Endothelial cell of umbilical vein (primary cell): ENCODE measurements around the gene BRSK1. TPM values are rescaled to one million over a fixed set of nuclear protein-coding genes. Genes with fewer than 3 reads are reported as not detected.

Source experiments
- BruUV-seq: library from RNA; stranded (reverse); fragments of 400-500 nt; replicated peaks from 2 replicates; lab custom pipeline; 2021; lab: Mats Ljungman, UMichigan
- CTCF ChIA-PET: fragments of 300-600, 350-600 bp; sonication (Branson Sonifier 250); formaldehyde crosslinking; loops from one replicate; lab custom pipeline; 2021; ENCODE audit warnings: antibody characterized with exemption, inconsistent platforms; lab: Charles Lee
- POLR2A ChIA-PET: fragments of 300-600, 350-600 bp; sonication (Branson Sonifier 250); formaldehyde crosslinking; loops from one replicate; lab custom pipeline; 2021; ENCODE audit warnings: antibody characterized with exemption, inconsistent platforms; lab: Charles Lee
- DNase-seq: peaks from one replicate; pipeline ENCODE4 v3.0.0-alpha.2; 2011; ENCODE audit warnings: low read depth, low spot score
- FAIRE-seq: peaks from 2 replicates; lab custom pipeline; 2011; peaks lifted over from hg19 to GRCh38; lab: Jason Lieb, UNC
- H2AFZ ChIP-seq: 2 replicates; pipeline ENCODE4 v1.6.0; 2012; ENCODE audit warnings: low read depth, low read length, control low read depth, inconsistent platforms
- H3K27ac ChIP-seq: 2 replicates; pipeline ENCODE4 v1.5.1; 2011; ENCODE audit warnings: low read depth, mild to moderate bottlenecking, control low read depth, low read length, moderate library complexity; ENCODE audit not compliant: insufficient read depth
- H3K27me3 ChIP-seq, 2 experiments: 2 replicates each; pipeline versions ENCODE4 v1.6.0 to v1.6.1; 2011; ENCODE audit warnings: low read length in 2 of 2, mixed read lengths in 1 of 2; ENCODE audit not compliant: control insufficient read depth in 2 of 2, insufficient read depth in 2 of 2
- H3K36me3 ChIP-seq, 2 experiments: 2 replicates in 1 of 2; 3 replicates in 1 of 2; pipeline ENCODE4 v1.5.1; 2011; ENCODE audit warnings: low read length in 2 of 2, mild to moderate bottlenecking in 1 of 2, moderate library complexity in 1 of 2; ENCODE audit not compliant: control insufficient read depth in 2 of 2, insufficient read depth in 2 of 2; ENCODE audit errors: extremely low read depth in 1 of 2
- H3K4me1 ChIP-seq: 3 replicates; pipeline ENCODE4 v1.5.1; 2011; ENCODE audit warnings: mild to moderate bottlenecking, low read length; ENCODE audit not compliant: control insufficient read depth, insufficient read depth; ENCODE audit errors: extremely low read depth
- H3K4me2 ChIP-seq: 2 replicates; pipeline ENCODE4 v1.6.1; 2011; ENCODE audit warnings: low read length, control low read depth, mixed read lengths; ENCODE audit not compliant: insufficient read depth
- H3K4me3 ChIP-seq, 3 experiments: fragments of 200-600 bp in 1 of 3; sonication (generic), shearing (Covaris generic) in 1 of 3; replicated peaks in 1 of 3; 2 replicates each; pipeline ENCODE4 v1.5.1; 2011 to 2016; ENCODE audit warnings: control low read depth in 3 of 3, low read length in 3 of 3, mild to moderate bottlenecking in 2 of 3, inconsistent platforms in 1 of 3, low read depth in 1 of 3, moderate library complexity in 1 of 3; ENCODE audit not compliant: insufficient read depth in 1 of 3
- H3K79me2 ChIP-seq: 2 replicates; pipeline ENCODE4 v1.6.0; 2012; ENCODE audit warnings: low read length, inconsistent platforms; ENCODE audit not compliant: control insufficient read depth, insufficient read depth
- H3K9ac ChIP-seq: replicated peaks from 2 replicates; pipeline ENCODE3; 2011; ENCODE audit warnings: low read length, control low read depth; ENCODE audit not compliant: insufficient read depth; ENCODE audit errors: extremely low read depth
- H3K9me1 ChIP-seq: replicated peaks from 3 replicates; pipeline ENCODE4 v1.6.0; 2011; ENCODE audit warnings: mild to moderate bottlenecking, low read length; ENCODE audit not compliant: control insufficient read depth, insufficient read depth; ENCODE audit errors: extremely low read depth
- H3K9me3 ChIP-seq: replicated peaks from 2 replicates; pipeline ENCODE4 v1.5.1; 2012; ENCODE audit warnings: low read length, inconsistent platforms; ENCODE audit not compliant: control insufficient read depth, insufficient read depth
- H4K20me1 ChIP-seq: replicated peaks from 2 replicates; pipeline ENCODE3; 2011; ENCODE audit warnings: mild to moderate bottlenecking, low read length; ENCODE audit not compliant: control insufficient read depth, insufficient read depth; ENCODE audit errors: extremely low read depth
- CTCF ChIP-seq, 2 donors: IDR thresholded peaks; 1 replicate in 1 of 2; 2 replicates in 1 of 2; pipeline ENCODE4 v1.5.1; 2011; ENCODE audit warnings: low read length in 2 of 2, mild to moderate bottlenecking in 2 of 2, moderate library complexity in 2 of 2, control low read depth in 1 of 2, inconsistent platforms in 1 of 2, low read depth in 1 of 2; ENCODE audit not compliant: insufficient read depth in 1 of 2; ENCODE audit errors: extremely low read depth in 1 of 2
- EZH2 ChIP-seq: IDR thresholded peaks from 2 replicates; pipeline ENCODE4 v1.6.1; 2012; ENCODE audit warnings: borderline replicate concordance, low read depth, mild to moderate bottlenecking, moderate library complexity, low read length, inconsistent platforms; ENCODE audit not compliant: severe bottlenecking
- FOS ChIP-seq: IDR thresholded peaks from 2 replicates; pipeline ENCODE4 v1.6.1; 2011; ENCODE audit warnings: mild to moderate bottlenecking, low read length, moderate library complexity, borderline replicate concordance; ENCODE audit not compliant: insufficient read depth
- JUN ChIP-seq: IDR thresholded peaks from 2 replicates; pipeline ENCODE4 v1.6.1; 2011; ENCODE audit warnings: borderline replicate concordance, low read depth; ENCODE audit not compliant: insufficient read length, insufficient read depth
- POLR2A ChIP-seq: IDR thresholded peaks from 2 replicates; pipeline ENCODE4 v1.6.1; 2012; ENCODE audit warnings: low read depth, mild to moderate bottlenecking, control low read depth, low read length
- POLR2AphosphoS5 ChIP-seq: IDR thresholded peaks from 2 replicates; pipeline ENCODE4 v1.6.1; 2012; ENCODE audit warnings: low read depth, mild to moderate bottlenecking, control low read depth, low read length, moderate library complexity; ENCODE audit not compliant: insufficient read depth
- dilution Hi-C: fragments of 300-500 bp; cut with MboI; formaldehyde crosslinking; loops from one replicate; pipeline ENCODE4 v1.15.0; 2019; ENCODE audit warnings: low sequenced_read_pairs; ENCODE audit not compliant: extremely low pct_ligation_motif_present
- intact Hi-C: fragments of 100-400 bp; cut with micrococcal nuclease; formaldehyde crosslinking; loops from one replicate; pipeline ENCODE4 v1.10.0; 2022
- polyA plus RNA-seq, 4 experiments: library from polyadenylated mRNA; depleted of rRNA in 3 of 4; stranded (reverse) in 3 of 4; unstranded in 1 of 4; fragments of >200 nt; gene quantifications; 2 replicates each; pipeline versions ENCODE4 v1.2.1 to v1.2.3, GENCODE V29; 2011 to 2012; ENCODE audit warnings: missing spikeins in 1 of 4
- total RNA-seq: library from RNA; stranded (reverse); gene quantifications from 2 replicates; pipeline ENCODE4 v1.2.3, GENCODE V29; 2021

BRSK1 gene
- total and polyA plus RNA-seq, 2 donors (not counting 3 experiments of a cell fraction or from before 2014, with no cell fraction given): 0.33 to 0.44 TPM

- Histone ChIP-seq H3K9me3 (no peaks in the 10 kb centered on the region), H3K4me3 (peak within 1 kb of the TSS; percentile 73 to 88 (median 87)), H3K27ac (peak within 1 kb of the TSS; percentile 86), H3K27me3 (no peaks in the 10 kb centered on the region), H2AFZ (peak within 1 kb of the TSS; percentile 70), H3K4me1 (peaks cover 40% of the 10 kb centered on the region), H3K36me3 (no peaks in the 10 kb centered on the region), H4K20me1 (no peaks in the 10 kb centered on the region), H3K9ac (peak within 1 kb of the TSS; percentile 87), H3K4me2 (peak within 1 kb of the TSS; percentile 77), H3K79me2 (peaks cover 45% of the 10 kb centered on the region), H3K9me1 (no peaks in the 10 kb centered on the region)
- peak; percentile 72 for TF ChIP-seq POLR2A
- peak; percentile 93 for TF ChIP-seq POLR2AphosphoS5
- TF ChIP-seq CTCF (IDR thresholded peaks at IDR 0.05; ENCODE audit: extremely low read depth in 1 of 2, insufficient read depth in 1 of 2, low read depth in 1 of 2, low read length in 2 of 2): no peak
- TF ChIP-seq FOS: peak; percentile 50
- TF ChIP-seq EZH2: no peak
- TF ChIP-seq JUN: peak; percentile 14
- CTCF ChIA-PET: interaction anchor here (0.6 to 1.4 kb wide), 10 partner anchors 21 to 245 kb away, joined by 3 to 13 read pairs (median 5); partner anchors contain the start of genes DNAAF3, HSPBP1 and TMEM238
- FAIRE-seq: peak; percentile 98
- no TSS peak for BruUV-seq
- dilution Hi-C loops: no loop called here
- intact Hi-C loops: loop anchor here (1.0 to 10.0 kb wide), 9 partner anchors 21 to 346 kb away; partner anchors contain the start of genes DNAAF3, HSPBP1, KMT5C and ZNF524
- POLR2A ChIA-PET: interaction anchor here (0.6 to 2.3 kb wide), 7 partner anchors 21 to 156 kb away, joined by 3 to 15 read pairs (median 4); partner anchors contain the start of genes HSPBP1, KMT5C and UBE2S
- DNase-seq: peak; percentile 100
Observed at GRCh38 chr19:55258828-55259539, 24.8 kb upstream of the BRSK1 start, which contains the start of gene PPP6R1. Gene PPP6R1 (minus strand): TSS chr19:55259017. CDS start chr19:55247103, 11,914 bp downstream.
